Measurements from ENCODE around the gene EFNA5. TPM values are rescaled to one million over a fixed set of nuclear protein-coding genes. Genes with fewer than 3 reads are reported as not detected.

The EFNA5 gene
- polyA plus RNA-seq, 1 donor (not counting 4 experiments of a cell fraction or from before 2014, with no cell fraction given), result 4.8 TPM

DNA sequence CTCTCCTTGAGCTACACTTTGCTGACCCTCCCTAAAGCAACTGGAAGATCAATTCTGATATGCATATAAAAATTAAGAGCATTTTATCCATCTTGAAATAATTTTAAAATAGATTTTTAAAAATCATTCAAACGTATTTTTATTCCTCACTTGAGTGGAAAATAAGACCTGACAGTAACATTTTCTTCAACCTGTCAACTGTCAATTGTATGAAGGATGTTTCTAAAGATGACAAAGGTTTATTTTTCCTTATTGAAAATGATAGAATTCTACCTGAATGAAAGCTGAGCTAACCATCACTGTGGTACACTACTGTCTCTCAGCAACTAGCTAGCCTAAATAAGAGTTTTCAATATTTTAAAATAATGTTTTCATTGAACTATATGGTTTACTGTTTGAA lies 7.0 kb downstream of the EFNA5 start:
- H3K4me1 ChIP-seq (ENCODE audit: control insufficient read depth, extremely low read depth, insufficient read depth, low read length), result peaks cover 8% of the 10 kb centered on the region
- no peak overlapping the region for H3K4me2 ChIP-seq (ENCODE audit: control insufficient read depth, extremely low read depth, insufficient read depth, low read depth, low read length)
- dilution Hi-C loops (cut with MboI; ENCODE audit: extremely low pct_ligation_motif_present, low sequenced_read_pairs), result no loop called here
- no peak for TF ChIP-seq EZH2 (IDR thresholded peaks at IDR 0.05; ENCODE audit: low read length)
- TF ChIP-seq, protein P1, sequence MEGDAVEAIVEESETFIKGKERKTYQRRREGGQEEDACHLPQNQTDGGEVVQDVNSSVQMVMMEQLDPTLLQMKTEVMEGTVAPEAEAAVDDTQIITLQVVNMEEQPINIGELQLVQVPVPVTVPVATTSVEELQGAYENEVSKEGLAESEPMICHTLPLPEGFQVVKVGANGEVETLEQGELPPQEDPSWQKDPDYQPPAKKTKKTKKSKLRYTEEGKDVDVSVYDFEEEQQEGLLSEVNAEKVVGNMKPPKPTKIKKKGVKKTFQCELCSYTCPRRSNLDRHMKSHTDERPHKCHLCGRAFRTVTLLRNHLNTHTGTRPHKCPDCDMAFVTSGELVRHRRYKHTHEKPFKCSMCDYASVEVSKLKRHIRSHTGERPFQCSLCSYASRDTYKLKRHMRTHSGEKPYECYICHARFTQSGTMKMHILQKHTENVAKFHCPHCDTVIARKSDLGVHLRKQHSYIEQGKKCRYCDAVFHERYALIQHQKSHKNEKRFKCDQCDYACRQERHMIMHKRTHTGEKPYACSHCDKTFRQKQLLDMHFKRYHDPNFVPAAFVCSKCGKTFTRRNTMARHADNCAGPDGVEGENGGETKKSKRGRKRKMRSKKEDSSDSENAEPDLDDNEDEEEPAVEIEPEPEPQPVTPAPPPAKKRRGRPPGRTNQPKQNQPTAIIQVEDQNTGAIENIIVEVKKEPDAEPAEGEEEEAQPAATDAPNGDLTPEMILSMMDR (optimal IDR thresholded peaks at IDR 0.05 in 1 of 3, IDR thresholded peaks at IDR 0.05 in 1 of 3, conservative IDR thresholded peaks at IDR 0.05 in 1 of 3; ENCODE audit: extremely low read depth in 1 of 3, insufficient read depth in 2 of 3, low read length in 3 of 3), result no peak
- no peak overlapping the region for H3K27ac ChIP-seq (ENCODE audit: control insufficient read depth, insufficient read depth, low read length)
- no peaks in the 10 kb centered on the region for H3K27me3 ChIP-seq (ENCODE audit: control insufficient read depth, extremely low read depth, insufficient read depth, low read length)
- H3K9me1 ChIP-seq (ENCODE audit: control insufficient read depth, extremely low read depth, insufficient read depth, low read length), result no peaks in the 10 kb centered on the region
- no peak overlapping the region for H2AFZ ChIP-seq (ENCODE audit: control insufficient read depth, low read length)
- no peak overlapping the region for H3K4me3 ChIP-seq (ENCODE audit: control insufficient read depth in 2 of 3, extremely low read depth in 1 of 3, insufficient read depth in 2 of 3, low read depth in 1 of 3, low read length in 3 of 3)
- FAIRE-seq (no peak), DNase-seq (ENCODE audit: low read depth, low spot score) (no peak)
- no peaks in the 10 kb centered on the region for H3K36me3 ChIP-seq (ENCODE audit: control insufficient read depth in 2 of 2, extremely low read depth in 1 of 2, insufficient read depth in 2 of 2, low read length in 2 of 2)
- H3K9me3 ChIP-seq (ENCODE audit: control insufficient read depth, low read depth, low read length), result no peaks in the 10 kb centered on the region
- no peaks in the 10 kb centered on the region for H4K20me1 ChIP-seq (ENCODE audit: control insufficient read depth, extremely low read depth, insufficient read depth, low read length)
- peaks cover 74% of the 10 kb centered on the region for H3K79me2 ChIP-seq (ENCODE audit: control insufficient read depth, insufficient read depth, low read length)
- H3K9ac ChIP-seq (ENCODE audit: control insufficient read depth, extremely low read depth, insufficient read depth, low read length), result no peak overlapping the region

DNA sequence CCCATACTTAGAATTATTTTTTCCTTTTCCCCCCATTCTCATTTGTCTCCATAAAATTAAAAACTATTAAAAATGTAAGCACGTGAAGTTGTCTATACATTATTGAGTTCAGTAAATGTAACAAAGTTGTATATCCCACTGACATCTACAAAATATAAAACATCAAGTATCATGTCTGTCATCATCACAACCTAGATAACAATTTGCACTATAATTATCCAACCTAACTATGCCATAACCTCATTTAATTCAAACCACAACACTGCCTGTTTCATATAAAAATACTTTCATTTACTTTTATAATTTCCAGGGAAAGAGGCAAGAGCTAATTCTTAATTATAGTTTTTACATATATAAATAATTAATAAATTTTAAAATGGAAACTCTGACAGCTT lies 9.1 kb downstream of the EFNA5 start:
- H2AFZ ChIP-seq (ENCODE audit: control insufficient read depth, low read length), result no peak overlapping the region
- H3K27me3 ChIP-seq (ENCODE audit: control insufficient read depth, extremely low read depth, insufficient read depth, low read length), result no peaks in the 10 kb centered on the region
- dilution Hi-C loops (cut with MboI; ENCODE audit: extremely low pct_ligation_motif_present, low sequenced_read_pairs), result no loop called here
- DNase-seq (ENCODE audit: low read depth, low spot score) (no peak), FAIRE-seq (no peak)
- no peak overlapping the region for H3K9ac ChIP-seq (ENCODE audit: control insufficient read depth, extremely low read depth, insufficient read depth, low read length)
- no peaks in the 10 kb centered on the region for H4K20me1 ChIP-seq (ENCODE audit: control insufficient read depth, extremely low read depth, insufficient read depth, low read length)
- H3K4me3 ChIP-seq (ENCODE audit: control insufficient read depth in 2 of 3, extremely low read depth in 1 of 3, insufficient read depth in 2 of 3, low read depth in 1 of 3, low read length in 3 of 3), result no peak overlapping the region
- peaks cover 59% of the 10 kb centered on the region for H3K79me2 ChIP-seq (ENCODE audit: control insufficient read depth, insufficient read depth, low read length)
- H3K27ac ChIP-seq (ENCODE audit: control insufficient read depth, insufficient read depth, low read length), result no peak overlapping the region
- no peaks in the 10 kb centered on the region for H3K9me3 ChIP-seq (ENCODE audit: control insufficient read depth, low read depth, low read length)
- H3K9me1 ChIP-seq (ENCODE audit: control insufficient read depth, extremely low read depth, insufficient read depth, low read length), result no peaks in the 10 kb centered on the region
- TF ChIP-seq, protein P1 (optimal IDR thresholded peaks at IDR 0.05 in 1 of 3, IDR thresholded peaks at IDR 0.05 in 1 of 3, conservative IDR thresholded peaks at IDR 0.05 in 1 of 3; ENCODE audit: extremely low read depth in 1 of 3, insufficient read depth in 2 of 3, low read length in 3 of 3), result no peak
- TF ChIP-seq EZH2 (IDR thresholded peaks at IDR 0.05; ENCODE audit: low read length), result no peak
- H3K36me3 ChIP-seq (ENCODE audit: control insufficient read depth in 2 of 2, extremely low read depth in 1 of 2, insufficient read depth in 2 of 2, low read length in 2 of 2), result no peaks in the 10 kb centered on the region
- H3K4me1 ChIP-seq (ENCODE audit: control insufficient read depth, extremely low read depth, insufficient read depth, low read length), result no peaks in the 10 kb centered on the region
- H3K4me2 ChIP-seq (ENCODE audit: control insufficient read depth, extremely low read depth, insufficient read depth, low read depth, low read length), result no peak overlapping the region

Data from keratinocyte (primary cell).